Stimulated activated CD8-positive, alpha-beta memory T cell treated with anti-CD3 and anti-CD28 coated beads, Interleukin-7, amount 100 ng/mL, for 1 hour (primary cell): ENCODE measurements around the gene PDK2.

Source experiments
- DNase-seq, 2 donors: peaks; one replicate each; pipeline ENCODE4 v3.0.0-alpha.2; 2020; ENCODE audit warnings: low read depth in 2 of 2

Gene PDK2

DNA sequence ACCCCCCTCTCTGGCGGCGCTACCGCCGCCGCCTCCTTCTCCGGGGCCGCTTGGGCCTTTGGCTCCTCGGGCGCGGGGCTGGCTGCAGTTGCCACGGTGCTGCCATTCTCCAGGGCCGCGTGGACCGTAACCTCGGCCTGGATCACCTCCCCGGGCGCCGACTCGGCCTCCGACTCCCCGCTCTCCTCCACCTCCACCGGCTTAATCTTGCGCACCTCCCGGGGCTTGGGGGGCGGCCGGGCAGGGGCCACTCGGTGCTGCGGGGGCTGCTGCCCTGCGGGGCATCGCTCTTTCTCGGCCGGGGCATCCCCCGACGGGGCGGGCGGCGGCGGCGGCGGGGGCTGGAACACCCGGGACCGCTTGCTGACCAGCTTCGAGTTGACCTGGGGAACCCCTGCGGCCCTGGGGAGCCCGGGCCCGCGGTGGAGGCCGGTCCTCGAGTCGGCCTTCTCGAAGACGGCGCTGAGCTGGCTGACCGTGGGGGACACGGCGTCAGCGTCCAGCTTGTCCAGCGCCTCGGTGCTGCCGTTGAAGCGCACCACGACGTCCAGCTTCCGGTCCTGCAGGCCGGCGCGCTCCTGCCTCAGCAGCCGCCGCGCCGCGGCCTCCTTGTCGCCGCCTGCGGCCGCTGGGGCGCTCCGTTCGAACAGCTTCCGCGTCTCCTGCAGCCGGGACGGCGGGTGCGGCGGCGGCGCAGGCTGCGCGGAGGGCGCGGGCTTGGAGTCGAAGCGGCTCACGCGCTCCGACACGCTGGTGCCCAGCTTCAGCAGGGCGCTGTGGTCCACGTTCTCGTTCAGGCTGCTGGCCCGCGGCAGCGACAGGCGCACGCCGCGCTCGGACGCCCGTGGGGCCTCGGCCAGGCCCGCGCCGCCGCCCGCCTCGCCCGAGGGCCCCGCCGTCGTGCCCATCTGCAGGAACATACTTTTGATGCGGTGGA is 54.5 kb downstream of the PDK2 start:
- no peak for DNase-seq

GRCh38 chr17:50150354-50151040 is 55.3 kb downstream of the PDK2 start, which contains the start of gene PPP1R9B:
Gene PPP1R9B, minus strand, starts transcription at chr17:50150677. Its CDS starts 164 bp downstream, at chr17:50150513.
- DNase-seq: no peak

DNA sequence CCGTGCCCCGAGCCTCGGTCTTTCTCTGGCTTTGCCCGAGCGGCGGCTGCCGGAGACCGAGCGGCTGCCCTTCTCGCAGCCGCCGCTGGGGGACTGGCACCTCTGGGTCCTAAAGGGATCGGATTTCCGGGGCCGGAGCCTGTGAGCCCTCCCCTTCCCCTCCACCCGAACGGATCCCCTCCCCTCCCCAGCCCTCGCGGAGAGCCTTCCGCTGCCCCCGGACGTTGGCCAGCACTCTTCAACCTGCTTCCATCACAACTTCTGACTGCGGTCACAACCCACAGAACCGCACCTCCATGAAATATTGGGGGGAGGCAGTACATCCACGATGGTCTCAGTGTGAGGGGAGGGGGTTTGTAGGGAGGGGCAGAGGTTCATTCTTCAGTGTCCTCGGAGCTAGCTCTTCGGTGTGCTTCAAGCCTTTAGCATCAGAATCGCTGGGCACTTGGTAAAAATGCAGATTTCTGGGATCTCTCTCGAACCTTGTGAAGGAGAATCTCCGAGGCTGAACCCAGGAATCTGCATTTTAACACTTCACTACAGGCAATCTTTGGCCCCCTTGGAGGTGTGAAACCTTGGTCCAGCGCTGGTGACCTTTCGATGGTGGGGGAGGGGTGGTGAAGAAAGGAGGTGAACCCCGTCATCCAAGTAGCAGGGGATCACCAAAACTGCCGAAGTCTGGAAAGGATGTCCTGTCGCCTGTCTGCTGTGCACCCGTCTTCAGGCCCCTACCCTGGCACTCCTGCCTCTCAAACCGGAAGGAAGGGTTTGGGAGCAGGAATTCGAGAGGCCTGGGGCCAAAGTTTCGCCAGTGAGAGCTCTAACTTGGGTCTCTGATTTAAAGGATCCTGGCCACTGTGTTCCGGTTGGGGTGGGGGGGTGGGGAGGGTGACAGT is 56.1 kb downstream of the PDK2 start:
- peak; percentile 71 for DNase-seq

DNA sequence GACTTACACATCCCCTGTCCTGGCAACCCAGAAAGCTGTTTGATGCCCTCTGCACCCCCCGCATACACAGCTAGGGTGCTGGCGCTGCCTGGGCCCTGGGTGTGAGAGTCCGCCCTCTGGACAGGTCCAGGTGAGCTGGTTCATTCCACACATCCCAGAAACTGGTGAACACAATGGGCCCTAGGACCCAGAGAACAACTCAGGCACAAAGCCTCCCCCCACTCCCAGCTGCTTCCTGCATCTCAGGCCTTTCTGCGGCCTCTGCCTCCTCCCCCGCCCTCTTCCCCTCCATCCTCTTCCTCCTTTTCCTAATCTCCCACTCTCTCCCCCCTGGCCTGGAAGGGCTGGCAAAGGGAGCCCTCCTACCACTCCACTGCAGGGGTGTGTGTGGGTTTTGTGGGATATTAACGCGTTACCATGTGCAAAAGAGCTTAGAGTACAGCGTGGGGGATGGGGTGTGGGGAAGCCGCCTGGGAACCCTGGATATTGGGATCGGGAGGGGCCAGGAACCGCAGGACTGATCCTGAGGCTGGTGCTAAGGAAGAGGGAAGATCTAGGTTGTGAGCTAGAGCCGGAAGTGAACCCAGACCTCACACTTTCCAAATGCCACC is 56.9 kb downstream of the PDK2 start:
- DNase-seq: peak in 1 of 2 donors; percentile 30

DNA sequence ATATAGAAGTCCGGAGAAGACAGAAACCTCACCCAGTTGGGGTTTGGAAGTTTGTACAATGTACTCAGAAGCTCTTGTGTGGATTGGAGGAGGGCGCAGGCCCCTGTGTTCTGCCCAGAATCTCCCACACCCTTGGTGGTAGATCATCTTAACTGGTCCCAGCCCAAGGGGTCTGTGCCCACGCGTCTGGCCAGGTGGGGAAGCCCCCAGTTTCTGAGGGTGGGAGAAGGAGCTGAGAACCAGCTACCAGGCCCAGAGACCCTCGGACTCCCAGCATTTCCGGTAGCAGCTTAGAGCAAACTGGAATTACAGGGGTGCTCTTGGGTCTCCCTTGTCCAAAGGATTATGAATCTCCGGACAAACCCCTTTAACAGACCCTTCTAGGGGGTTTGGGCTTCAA is 57.6 kb downstream of the PDK2 start:
- DNase-seq: no peak

- DNase-seq: no peak
These were observed 58.8 kb downstream of the PDK2 start for GRCh38 chr17:50153650-50154575.

DNA sequence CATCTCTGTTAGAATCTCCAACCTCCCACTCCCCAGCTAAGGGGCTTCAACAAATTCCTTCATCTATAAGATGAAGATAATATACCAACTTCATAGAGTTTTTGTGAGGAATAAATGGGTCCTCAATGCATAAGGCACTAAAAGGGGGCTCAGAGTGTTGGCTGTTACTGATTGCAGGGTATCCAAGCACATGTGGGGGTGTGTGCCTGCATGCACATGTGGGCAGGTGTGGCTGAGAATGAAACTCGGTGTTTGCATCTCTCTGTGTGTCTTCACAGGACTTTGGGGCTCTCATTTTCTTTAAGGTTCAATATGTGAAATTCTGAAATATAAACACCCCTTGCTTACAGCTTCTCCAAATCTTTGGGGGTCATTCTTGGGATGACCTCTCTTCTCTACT is 59.5 kb downstream of the PDK2 start:
- DNase-seq: no peak

- no peak for DNase-seq
These were observed 60.1 kb downstream of the PDK2 start for GRCh38 chr17:50155115-50155819.

DNA sequence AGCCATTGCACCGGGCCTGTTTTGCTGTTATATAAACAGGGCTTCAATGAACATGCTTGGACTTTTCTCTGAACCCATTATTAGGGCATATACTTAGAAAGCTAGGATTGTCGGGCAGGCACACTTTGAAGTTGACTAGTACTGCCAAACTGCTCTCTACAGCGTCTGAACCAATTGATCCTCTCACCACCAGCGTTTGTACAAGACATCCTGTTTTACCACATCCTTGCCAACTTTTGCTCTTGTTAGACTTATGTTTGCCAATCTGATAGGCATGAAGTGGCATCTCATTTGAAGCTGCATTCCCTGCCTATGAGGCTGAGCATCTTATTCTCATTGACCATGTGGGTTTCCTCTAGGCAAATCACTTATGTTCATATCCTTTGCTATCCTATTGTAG is 62.7 kb downstream of the PDK2 start:
- no peak for DNase-seq

- peak; percentile 86 to 90 for DNase-seq
These were observed 66.1 kb downstream of the PDK2 start for GRCh38 chr17:50161023-50161910.
